Activated CD8-positive, alpha-beta memory T cell treated with anti-CD3 and anti-CD28 coated beads for 48 hours (primary cell): ENCODE data around the gene CDRT4.

Experiments
- DNase-seq, 3 experiments: peaks; one replicate each; pipeline ENCODE4 v3.0.0-alpha.2; 2020; ENCODE audit warnings: low read depth in 2 of 3, low spot score in 2 of 3

CDRT4 gene

GRCh38 chr17:15432807-15433611, 34.4 kb downstream of the CDRT4 start:
- no peak for DNase-seq

DNA sequence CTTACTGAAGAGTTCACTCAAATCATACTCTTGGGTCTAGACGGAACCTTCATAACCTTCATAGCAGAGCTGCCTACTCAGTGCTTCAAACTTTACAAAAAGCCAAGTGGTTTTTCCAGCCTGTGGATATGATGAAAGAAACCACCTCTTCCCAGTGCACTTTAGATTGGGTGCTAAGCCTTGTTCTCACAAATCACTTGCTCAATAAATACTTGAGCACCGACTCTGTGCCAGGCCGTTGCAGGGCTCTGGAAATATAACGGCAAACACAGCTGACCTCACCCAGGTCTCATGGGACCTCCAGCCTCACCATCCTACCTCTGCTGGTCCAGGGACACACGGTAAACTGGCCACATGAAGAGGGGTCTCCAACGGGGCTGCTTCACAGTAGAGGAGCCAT, 35.7 kb downstream of the CDRT4 start:
- no peak for DNase-seq

DNA sequence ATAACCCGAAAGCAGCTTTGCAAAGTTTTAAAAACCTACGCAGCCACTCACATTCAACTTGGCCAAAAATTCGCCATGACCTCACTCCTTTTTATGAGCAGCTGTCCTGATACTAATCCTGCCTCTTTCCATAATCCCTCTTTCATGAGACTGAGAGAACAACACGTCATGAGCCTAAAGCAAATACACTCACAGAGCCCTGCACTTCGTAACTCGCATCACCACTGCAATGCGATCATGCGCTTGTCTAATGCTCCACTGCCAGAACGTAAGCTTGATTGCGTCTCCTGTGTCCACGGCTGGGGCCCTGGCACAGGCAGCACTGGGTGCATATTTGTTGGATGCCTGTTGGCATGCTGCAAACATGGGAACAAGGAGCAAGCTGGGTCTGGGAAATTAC, 36.2 kb downstream of the CDRT4 start:
- DNase-seq = no peak

- DNase-seq = no peak
Measured at GRCh38 chr17:15424521-15424920, 42.9 kb downstream of the CDRT4 start.

DNA sequence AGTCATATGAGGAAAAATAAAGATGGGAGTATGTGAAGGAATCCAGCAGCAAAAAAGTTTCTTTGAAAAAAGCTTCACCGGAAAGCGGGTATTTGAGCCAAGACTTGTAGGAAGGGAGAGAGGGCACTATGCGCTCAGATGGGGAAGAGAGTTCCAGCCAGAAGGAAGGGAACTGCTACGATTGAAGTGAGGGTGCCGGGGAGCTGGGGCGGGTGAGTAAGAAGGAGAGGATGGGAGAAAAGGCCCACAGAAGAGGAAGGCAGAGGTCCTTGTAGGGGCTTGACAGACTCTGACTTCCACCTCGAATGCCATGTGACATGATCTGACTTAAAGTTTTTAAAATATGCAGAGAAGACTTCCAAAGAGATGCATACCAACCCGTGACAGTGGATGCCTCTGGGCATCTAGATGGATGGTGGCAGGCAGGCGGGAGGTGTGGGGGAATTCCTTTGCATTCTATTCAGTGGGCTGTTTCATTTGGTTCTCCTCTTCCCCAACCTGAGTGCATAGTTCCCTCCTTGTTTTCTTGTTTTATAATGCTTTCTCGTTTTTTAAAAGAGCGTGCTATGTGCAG, 44.9 kb downstream of the CDRT4 start:
- no peak for DNase-seq

DNA sequence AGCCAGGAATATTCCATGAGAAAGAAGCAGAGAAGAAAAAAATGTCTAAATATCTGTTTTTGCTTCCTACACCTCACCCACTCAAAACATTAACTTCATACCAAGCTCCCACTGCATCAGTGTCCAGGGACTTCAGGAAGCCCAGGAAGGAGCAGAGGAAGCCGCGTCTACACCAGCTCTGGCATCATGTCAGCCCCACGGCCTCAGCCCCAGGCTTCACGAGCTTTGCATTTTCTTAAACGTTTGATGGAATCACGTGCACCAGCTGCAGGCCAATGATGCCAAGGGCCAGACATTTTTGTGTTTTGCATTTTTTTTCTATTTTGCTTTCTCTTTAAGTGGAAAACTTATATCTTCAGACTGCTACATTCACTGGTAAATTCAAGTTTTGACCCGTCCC, 48.6 kb downstream of the CDRT4 start:
- no peak for DNase-seq

GRCh38 chr17:15414532-15415306, 52.7 kb downstream of the CDRT4 start:
- DNase-seq = no peak

GRCh38 chr17:15413101-15413771, 54.2 kb downstream of the CDRT4 start:
- DNase-seq = no peak

DNA sequence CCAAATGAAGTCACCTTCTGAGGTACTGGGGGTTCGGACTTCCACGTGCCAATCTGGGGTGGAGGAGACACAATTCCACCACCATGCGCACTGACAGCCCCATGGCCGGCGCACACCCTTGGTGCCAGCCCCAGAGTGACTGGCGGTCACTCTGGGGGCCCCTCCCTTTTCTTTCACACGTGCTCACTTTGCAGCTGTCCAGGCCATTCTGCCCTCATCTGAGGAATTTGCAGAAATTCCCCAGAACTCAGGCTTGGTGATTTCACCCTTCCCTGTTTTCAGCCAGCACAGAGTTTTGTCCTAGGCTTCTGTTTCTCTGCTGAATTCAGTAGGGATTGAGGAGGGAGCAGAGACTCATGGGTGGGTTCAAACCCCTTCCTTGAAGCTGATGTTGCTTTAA, 54.8 kb downstream of the CDRT4 start:
- no peak for DNase-seq

- DNase-seq = no peak
Measured at GRCh38 chr17:15411384-15412198, 55.8 kb downstream of the CDRT4 start.

GRCh38 chr17:15409721-15410250, 57.6 kb downstream of the CDRT4 start:
- no peak for DNase-seq

DNA sequence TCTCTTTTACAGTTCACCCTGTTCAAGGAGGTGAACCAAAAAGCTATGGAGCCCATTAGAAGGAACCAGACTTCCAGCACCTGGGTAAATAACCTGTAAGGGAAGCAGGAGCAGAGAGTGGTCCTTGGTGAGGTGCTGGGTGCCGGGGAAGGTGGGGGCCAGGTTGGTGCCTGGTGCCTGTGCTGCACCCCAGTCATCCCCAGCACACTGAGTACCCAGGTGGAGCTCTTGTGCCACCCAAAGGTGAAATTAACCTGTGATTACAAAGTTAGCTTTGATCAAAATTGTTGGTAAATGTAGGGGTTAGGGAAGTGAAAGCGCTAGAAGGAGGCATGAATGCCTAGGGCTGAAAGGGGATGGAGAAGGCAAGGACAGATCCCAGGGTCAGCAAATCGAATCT, 58.6 kb downstream of the CDRT4 start:
- no peak for DNase-seq

- DNase-seq = no peak
Measured at GRCh38 chr17:15406081-15406480, 61.3 kb downstream of the CDRT4 start.

DNA sequence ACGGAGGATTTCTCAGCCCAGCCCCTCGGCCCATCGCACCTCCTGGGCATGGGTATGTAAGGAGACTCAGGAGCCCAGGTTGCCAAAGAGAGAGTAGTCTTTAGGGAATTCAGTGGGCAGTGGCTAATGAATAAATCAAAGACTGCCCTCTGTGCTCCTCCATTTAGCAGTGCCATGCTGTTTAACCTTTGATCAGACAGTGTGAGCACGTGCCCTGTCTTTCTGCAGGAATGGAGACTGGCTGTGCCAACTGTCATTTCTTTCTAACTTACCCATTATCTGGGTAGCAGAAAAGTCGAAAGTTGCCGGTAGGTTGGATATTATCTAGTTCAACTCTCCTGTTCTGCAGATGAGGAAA, 62.4 kb downstream of the CDRT4 start:
- no peak for DNase-seq

DNA sequence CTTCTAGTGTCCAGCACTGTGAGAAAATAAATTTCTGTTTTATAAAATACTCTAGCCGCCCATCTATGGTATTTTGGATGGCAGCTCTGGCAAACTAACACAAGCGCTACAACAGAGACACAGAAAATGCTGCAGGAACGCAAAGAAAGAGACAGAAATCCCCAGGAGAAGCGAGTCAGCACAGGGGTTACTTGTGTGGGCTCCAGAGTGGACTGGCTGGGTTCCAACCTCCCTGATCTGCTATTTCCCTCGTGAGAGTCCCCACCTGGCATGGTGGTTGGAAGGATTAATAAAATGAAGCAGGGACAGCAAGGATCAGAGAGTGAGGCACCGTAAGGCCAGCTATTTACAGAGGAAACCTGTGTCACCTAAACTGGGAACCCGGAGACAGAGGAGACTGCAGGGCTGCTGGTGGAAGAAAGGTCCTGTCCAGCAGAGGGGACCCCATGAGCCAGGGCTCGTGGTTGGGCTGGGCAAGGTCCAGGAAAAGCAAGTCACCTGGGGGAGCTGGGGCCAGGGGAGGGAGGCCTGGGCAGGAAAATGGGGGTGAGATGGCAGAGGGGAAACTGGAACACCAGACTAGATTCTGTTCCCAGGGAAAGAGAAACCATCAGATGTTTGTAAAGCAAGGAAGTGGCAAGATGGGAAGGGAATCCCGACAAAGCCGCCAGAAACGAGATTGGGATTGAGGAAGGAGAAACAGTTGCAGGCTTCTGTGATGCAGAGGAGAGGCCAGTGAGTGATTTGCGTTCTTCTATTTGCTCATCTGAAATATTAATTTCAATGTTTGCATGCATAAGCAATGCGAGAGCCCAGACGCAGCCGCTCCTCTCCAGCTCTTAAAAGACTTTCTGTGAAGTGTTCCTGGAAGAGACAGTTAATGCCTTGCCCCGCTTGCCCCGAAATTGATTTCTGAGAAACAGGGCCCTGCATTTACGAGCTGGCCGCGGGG, 63.0 kb downstream of the CDRT4 start:
- DNase-seq = no peak

DNA sequence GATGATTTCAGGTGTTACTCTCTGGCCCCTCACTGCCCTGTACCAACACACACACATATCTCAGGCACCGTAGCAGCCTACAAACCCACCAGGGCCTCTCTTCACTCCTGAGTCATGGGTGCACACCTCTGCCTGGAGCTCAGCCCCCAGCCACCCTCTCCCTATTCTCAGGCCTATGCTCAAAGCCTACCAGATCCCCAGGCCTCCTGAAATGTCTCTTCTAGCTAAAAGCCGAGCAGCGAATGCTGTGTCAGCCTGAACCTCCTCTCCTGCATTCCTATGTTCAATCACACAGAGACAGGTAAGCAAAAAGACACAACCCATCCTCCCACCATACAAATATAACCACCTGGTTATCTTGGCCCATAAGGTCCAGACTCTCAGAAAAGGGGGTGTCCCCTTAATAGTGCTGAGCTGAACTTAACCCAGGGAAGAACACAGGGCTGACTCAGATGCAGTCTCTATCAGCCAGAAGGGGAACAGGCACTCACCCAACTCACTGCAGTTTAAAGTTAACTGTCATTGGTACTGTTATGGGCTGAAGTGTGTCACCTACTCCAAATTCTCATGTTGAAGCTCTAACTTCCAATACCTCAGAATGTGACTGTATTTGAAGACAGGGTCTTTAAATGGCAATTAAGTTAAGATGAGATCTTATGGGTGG, 64.0 kb downstream of the CDRT4 start:
- no peak for DNase-seq

DNA sequence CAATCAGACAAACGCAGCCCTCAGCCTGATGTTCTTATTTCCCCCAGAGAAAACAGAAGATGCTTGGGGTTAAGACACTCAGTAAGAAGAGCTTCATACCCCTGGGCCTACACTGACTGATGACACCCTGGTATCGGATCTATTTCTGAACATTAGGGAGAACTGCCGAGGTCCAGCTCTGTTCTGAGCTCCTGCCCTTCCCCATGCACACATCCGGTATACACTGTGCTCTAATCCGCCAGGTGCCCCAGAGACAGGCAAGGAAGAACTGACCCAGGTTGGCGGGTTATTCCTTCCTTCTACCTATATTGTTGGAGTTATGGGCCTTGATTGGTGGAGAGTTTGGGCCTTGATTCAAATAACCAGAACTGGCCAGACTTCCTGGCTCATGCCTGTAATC, 68.0 kb downstream of the CDRT4 start:
- no peak for DNase-seq

DNA sequence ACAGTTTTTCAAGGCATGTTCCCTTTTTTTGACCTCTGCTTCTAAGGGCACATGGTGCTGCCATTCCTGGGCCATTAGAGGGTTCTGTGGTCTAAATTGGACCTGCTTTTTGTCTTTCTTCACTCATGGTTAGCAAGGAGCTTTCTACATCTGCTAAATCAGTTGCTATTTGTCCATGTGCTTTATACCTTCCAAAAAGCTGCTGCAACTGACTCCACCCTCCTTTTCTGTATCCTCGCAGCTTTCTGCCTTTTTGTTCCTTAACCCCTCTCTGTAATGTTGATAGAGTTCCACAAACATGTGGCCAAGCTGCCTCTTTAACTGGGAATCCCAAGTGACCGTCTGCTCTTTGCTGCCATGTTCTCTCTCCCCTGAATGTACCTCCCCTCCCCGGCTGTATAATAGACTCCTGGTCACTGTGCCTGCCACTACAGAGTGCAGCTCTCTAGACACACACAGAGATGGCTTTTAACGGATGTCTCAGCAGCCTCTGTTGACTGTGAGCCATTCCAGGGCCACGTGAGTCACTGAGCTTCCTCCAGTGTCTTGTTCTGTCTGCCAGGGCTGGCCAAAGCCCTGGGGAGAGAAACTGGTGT, 68.6 kb downstream of the CDRT4 start:
- DNase-seq = no peak

- no peak for DNase-seq
Measured at GRCh38 chr17:15398291-15398690, 69.1 kb downstream of the CDRT4 start.
